ENCODE measurements around the gene KIF2C.

Gene KIF2C

GRCh38 chr1:44806704-44807363, 67.2 kb downstream of the KIF2C start, which contains the start of gene DYNLT4:
TSS of gene DYNLT4 (minus strand) at chr1:44807351. CDS start at chr1:44806668, 683 bp downstream.
- H3K4me1 ChIP-seq = peaks cover 38% of the 10 kb centered on the region
- TF ChIP-seq CTCF (IDR thresholded peaks at IDR 0.05) = no peak
- peak within 1 kb of the TSS; percentile 84 for H3K4me2 ChIP-seq (ENCODE audit: low read length)
- H3K9ac ChIP-seq = peak within 1 kb of the TSS; percentile 61
- H3K9me3 ChIP-seq (ENCODE audit: control insufficient read depth, low read length) = no peaks in the 10 kb centered on the region
- H3K4me3 ChIP-seq (ENCODE audit: low read depth, low read length) = peak within 1 kb of the TSS; percentile 41
- no peaks in the 10 kb centered on the region for H3K27me3 ChIP-seq (ENCODE audit: control insufficient read depth, insufficient read depth, low read length)
- peak within 1 kb of the TSS; percentile 83 for H2AFZ ChIP-seq
- peak within 1 kb of the TSS; percentile 100 for H3K27ac ChIP-seq
- H3K79me2 ChIP-seq = peaks cover 5% of the 10 kb centered on the region
- no peaks in the 10 kb centered on the region for H3K36me3 ChIP-seq (ENCODE audit: control insufficient read depth, insufficient read depth, low read length)

GRCh38 chr1:44807364-44808062, 67.9 kb downstream of the KIF2C start:
- Histone ChIP-seq H3K27me3 (ENCODE audit: control insufficient read depth, insufficient read depth, low read length) (no peaks in the 10 kb centered on the region), H3K27ac (peak overlapping the region; percentile 100), H3K4me2 (ENCODE audit: low read length) (peak overlapping the region; percentile 84), H3K9ac (peak overlapping the region; percentile 61), H3K9me3 (ENCODE audit: control insufficient read depth, low read length) (no peaks in the 10 kb centered on the region), H3K4me1 (peaks cover 41% of the 10 kb centered on the region), H3K4me3 (ENCODE audit: low read depth, low read length) (peak overlapping the region; percentile 41), H3K36me3 (ENCODE audit: control insufficient read depth, insufficient read depth, low read length) (no peaks in the 10 kb centered on the region), H3K79me2 (peaks cover 5% of the 10 kb centered on the region), H2AFZ (peak overlapping the region; percentile 83)
- TF ChIP-seq CTCF (IDR thresholded peaks at IDR 0.05) = no peak

GRCh38 chr1:44808063-44808937, 68.7 kb downstream of the KIF2C start, which contains the start of gene BTBD19:
TSS of gene BTBD19 (plus strand) at chr1:44808523. CDS start at chr1:44808821, 298 bp downstream.
- TF ChIP-seq CTCF (IDR thresholded peaks at IDR 0.05) = no peak
- peak within 1 kb of the TSS; percentile 41 for H3K4me3 ChIP-seq (ENCODE audit: low read depth, low read length)
- H3K9ac ChIP-seq = peak within 1 kb of the TSS; percentile 67
- H3K4me2 ChIP-seq (ENCODE audit: low read length) = peak within 1 kb of the TSS; percentile 84
- H2AFZ ChIP-seq = peak within 1 kb of the TSS; percentile 83
- H3K36me3 ChIP-seq (ENCODE audit: control insufficient read depth, insufficient read depth, low read length) = no peaks in the 10 kb centered on the region
- peak within 1 kb of the TSS; percentile 100 for H3K27ac ChIP-seq
- H3K9me3 ChIP-seq (ENCODE audit: control insufficient read depth, low read length) = no peaks in the 10 kb centered on the region
- no peaks in the 10 kb centered on the region for H3K27me3 ChIP-seq (ENCODE audit: control insufficient read depth, insufficient read depth, low read length)
- peaks cover 5% of the 10 kb centered on the region for H3K79me2 ChIP-seq
- H3K4me1 ChIP-seq = peaks cover 41% of the 10 kb centered on the region

GRCh38 chr1:44808938-44809917, 69.6 kb downstream of the KIF2C start:
- no peaks in the 10 kb centered on the region for H3K9me3 ChIP-seq (ENCODE audit: control insufficient read depth, low read length)
- peak overlapping the region; percentile 41 for H3K4me3 ChIP-seq (ENCODE audit: low read depth, low read length)
- H2AFZ ChIP-seq = peak overlapping the region; percentile 83
- peak overlapping the region; percentile 67 for H3K9ac ChIP-seq
- no peaks in the 10 kb centered on the region for H3K36me3 ChIP-seq (ENCODE audit: control insufficient read depth, insufficient read depth, low read length)
- peak overlapping the region; percentile 84 for H3K4me2 ChIP-seq (ENCODE audit: low read length)
- TF ChIP-seq CTCF (IDR thresholded peaks at IDR 0.05) = no peak
- H3K79me2 ChIP-seq = peaks cover 5% of the 10 kb centered on the region
- H3K27me3 ChIP-seq (ENCODE audit: control insufficient read depth, insufficient read depth, low read length) = no peaks in the 10 kb centered on the region
- H3K27ac ChIP-seq = peak overlapping the region; percentile 100
- H3K4me1 ChIP-seq = peaks cover 41% of the 10 kb centered on the region

All from parathyroid adenoma (tissue), 2 donors.